HEK293T (cell line): ENCODE measurements around the gene DMKN.
A peak's percentile ranks its signal among the peaks of the same experiment; 100 is the strongest.

Experiments used
- BHLHE40 ChIP-seq: fragments of 450-650 bp; IDR thresholded peaks from 2 replicates; pipeline ENCODE4 v1.6.1; 2016; ENCODE audit warnings: mild to moderate bottlenecking, moderate library complexity, borderline replicate concordance
- ELF4 ChIP-seq: fragments of 450-650 bp; IDR thresholded peaks from 2 replicates; pipeline ENCODE4 v1.6.1; 2017; ENCODE audit warnings: antibody characterized with exemption
- FOXA1 ChIP-seq: fragments of 450-650 bp; IDR thresholded peaks from 2 replicates; pipeline ENCODE4 v1.6.1; 2016; ENCODE audit warnings: mild to moderate bottlenecking
- FOXK2 ChIP-seq: fragments of 450-650 bp; IDR thresholded peaks from 2 replicates; pipeline ENCODE4 v1.6.1; 2016; ENCODE audit warnings: mild to moderate bottlenecking
- FOXM1 ChIP-seq: fragments of 450-650 bp; IDR thresholded peaks from 2 replicates; pipeline ENCODE4 v1.6.1; 2017; ENCODE audit warnings: mild to moderate bottlenecking, borderline replicate concordance
- L3MBTL2 ChIP-seq: fragments of 450-650 bp; conservative IDR thresholded peaks from 2 replicates; pipeline ENCODE4 v1.6.1; 2016; ENCODE audit warnings: mild to moderate bottlenecking
- LEF1 ChIP-seq: fragments of 450-650 bp; IDR thresholded peaks from 2 replicates; pipeline ENCODE4 v1.6.1; 2017; ENCODE audit warnings: mild to moderate bottlenecking, borderline replicate concordance
- NFRKB ChIP-seq: fragments of 450-650 bp; IDR thresholded peaks from 2 replicates; pipeline ENCODE4 v1.6.1; 2016; ENCODE audit warnings: mild to moderate bottlenecking, moderate library complexity
- PKNOX1 ChIP-seq: fragments of 450-650 bp; IDR thresholded peaks from 2 replicates; pipeline ENCODE4 v1.6.1; 2016
- SP1 ChIP-seq: fragments of 450-650 bp; IDR thresholded peaks from 2 replicates; pipeline ENCODE4 v1.6.1; 2017
- SUZ12 ChIP-seq: fragments of 450-650 bp; IDR thresholded peaks from 2 replicates; pipeline ENCODE4 v1.6.1; 2016; ENCODE audit warnings: mild to moderate bottlenecking
- TARDBP ChIP-seq: fragments of 450-650 bp; IDR thresholded peaks from 2 replicates; pipeline ENCODE4 v1.6.1; 2016
- ZNF384 ChIP-seq: fragments of 450-650 bp; IDR thresholded peaks from 2 replicates; pipeline ENCODE4 v1.6.1; 2016

GRCh38 chr19:35474104-35474503 is 39.3 kb downstream of the DMKN start:
- no peak for TF ChIP-seq BHLHE40
- no peak for TF ChIP-seq NFRKB
- no peak for TF ChIP-seq SP1
- no peak for TF ChIP-seq TARDBP
- no peak for TF ChIP-seq SUZ12
- no peak for TF ChIP-seq FOXM1
- no peak for TF ChIP-seq FOXK2
- no peak for TF ChIP-seq LEF1
- peak; percentile 43 for TF ChIP-seq L3MBTL2
- TF ChIP-seq PKNOX1, result no peak
- TF ChIP-seq ZNF384, result no peak
- TF ChIP-seq FOXA1, result no peak
- TF ChIP-seq ELF4, result no peak
